ENCODE measurements around the gene TFAP2B.

TFAP2B gene

GRCh38 chr6:50818673-50819072 lies at the start of gene TFAP2B:
Gene TFAP2B, plus strand, starts transcription at chr6:50818871. Its CDS starts 21 bp downstream, at chr6:50818892.
- DNase-seq (ENCODE audit: low read depth in 2 of 2, low spot score in 1 of 2) = no peak

- DNase-seq (ENCODE audit: low read depth in 2 of 2, low spot score in 1 of 2) = no peak
Observed at GRCh38 chr6:50778696-50779095, 40.0 kb upstream of the TFAP2B start.

- DNase-seq (ENCODE audit: low read depth in 2 of 2, low spot score in 1 of 2) = no peak
Observed at GRCh38 chr6:50780382-50780781, 38.3 kb upstream of the TFAP2B start.

- no peak for DNase-seq (ENCODE audit: low read depth in 2 of 2, low spot score in 1 of 2)
Observed at GRCh38 chr6:50785921-50786320, 32.8 kb upstream of the TFAP2B start.

GRCh38 chr6:50791900-50792508 lies 26.7 kb upstream of the TFAP2B start:
- DNase-seq (ENCODE audit: low read depth in 2 of 2, low spot score in 1 of 2) = no peak

- DNase-seq (ENCODE audit: low read depth in 2 of 2, low spot score in 1 of 2) = no peak
Observed at GRCh38 chr6:50792771-50793170, 25.9 kb upstream of the TFAP2B start.

- no peak for DNase-seq (ENCODE audit: low read depth in 2 of 2, low spot score in 1 of 2)
Observed at GRCh38 chr6:50795574-50795973, 23.1 kb upstream of the TFAP2B start.

- no peak for DNase-seq (ENCODE audit: low read depth in 2 of 2, low spot score in 1 of 2)
Observed at GRCh38 chr6:50804283-50804682, 14.4 kb upstream of the TFAP2B start.

GRCh38 chr6:50807035-50807434 lies 11.6 kb upstream of the TFAP2B start:
- no peak for DNase-seq (ENCODE audit: low read depth in 2 of 2, low spot score in 1 of 2)

GRCh38 chr6:50815436-50816114 lies 3.1 kb upstream of the TFAP2B start:
- DNase-seq (ENCODE audit: low read depth in 2 of 2, low spot score in 1 of 2) = no peak

GRCh38 chr6:50816115-50816675 lies 2.5 kb upstream of the TFAP2B start:
- DNase-seq (ENCODE audit: low read depth in 2 of 2, low spot score in 1 of 2) = peak in 1 of 2 donors; percentile 6

GRCh38 chr6:50816947-50817645 lies 1.6 kb upstream of the TFAP2B start:
- no peak for DNase-seq (ENCODE audit: low read depth in 2 of 2, low spot score in 1 of 2)

- DNase-seq (ENCODE audit: low read depth in 2 of 2, low spot score in 1 of 2) = no peak
Observed at GRCh38 chr6:50817646-50817950, 1.1 kb upstream of the TFAP2B start.

- no peak for DNase-seq (ENCODE audit: low read depth in 2 of 2, low spot score in 1 of 2)
Observed at GRCh38 chr6:50818020-50818419, 651 bp upstream of the TFAP2B start.

- no peak for DNase-seq (ENCODE audit: low read depth in 2 of 2, low spot score in 1 of 2)
Observed at GRCh38 chr6:50819466-50819903, 814 bp downstream of the TFAP2B start.

GRCh38 chr6:50819904-50820868 lies 1.5 kb downstream of the TFAP2B start:
- no peak for DNase-seq (ENCODE audit: low read depth in 2 of 2, low spot score in 1 of 2)

- DNase-seq (ENCODE audit: low read depth in 2 of 2, low spot score in 1 of 2) = no peak
Observed at GRCh38 chr6:50820869-50821264, 2.2 kb downstream of the TFAP2B start.

GRCh38 chr6:50821441-50822077 lies 2.9 kb downstream of the TFAP2B start:
- no peak for DNase-seq (ENCODE audit: low read depth in 2 of 2, low spot score in 1 of 2)

- no peak for DNase-seq (ENCODE audit: low read depth in 2 of 2, low spot score in 1 of 2)
Observed at GRCh38 chr6:50822078-50822476, 3.4 kb downstream of the TFAP2B start.

- DNase-seq (ENCODE audit: low read depth in 2 of 2, low spot score in 1 of 2) = no peak
Observed at GRCh38 chr6:50823094-50823920, 4.6 kb downstream of the TFAP2B start.

All from stimulated activated CD8-positive, alpha-beta memory T cell treated with anti-CD3 and anti-CD28 coated beads, Interleukin-4, amount 100 ng/mL, for 1 hour (primary cell).